HUES64 (cell line): ENCODE data around the gene AP1AR.
A peak's percentile ranks its signal among the peaks of the same experiment; 100 is the strongest.

Source experiments
- H3K27ac ChIP-seq: 2 replicates; pipeline ENCODE4 v1.7.0; 2013; ENCODE audit warnings: low read depth, low read length, inconsistent platforms
- H3K27me3 ChIP-seq: 2 replicates; pipeline ENCODE4 v1.6.1; 2013; ENCODE audit warnings: mild to moderate bottlenecking, low read length; ENCODE audit not compliant: insufficient read depth
- H3K36me3 ChIP-seq: 2 replicates; pipeline ENCODE4 v1.6.1; 2013; ENCODE audit warnings: mild to moderate bottlenecking, low read length; ENCODE audit not compliant: insufficient read depth
- H3K4me1 ChIP-seq: 2 replicates; pipeline ENCODE4 v1.6.1; 2013; ENCODE audit warnings: mild to moderate bottlenecking, low read length, moderate library complexity; ENCODE audit not compliant: insufficient read depth
- H3K4me3 ChIP-seq: 2 replicates; pipeline ENCODE4 v1.5.1; 2013; ENCODE audit warnings: mild to moderate bottlenecking, low read length, moderate library complexity
- H3K9ac ChIP-seq: 2 replicates; pipeline ENCODE4 v1.6.1; 2013; ENCODE audit warnings: mild to moderate bottlenecking, low read depth, low read length
- H3K9me3 ChIP-seq: 2 replicates; pipeline ENCODE4 v1.6.1; 2013; ENCODE audit warnings: low read depth, low read length; ENCODE audit not compliant: insufficient read depth
- WGBS: fragments of 150-250, 120-280 bp; methylation state at CpG from one replicate; pipeline ENCODE4 v1.1.7; 2013; ENCODE audit warnings: missing lambda C conversion rate; 5-methylcytosine and 5-hydroxymethylcytosine counted together

Gene AP1AR

GRCh38 chr4:112225157-112225556, 6.4 kb upstream of the AP1AR start:
- H3K36me3 ChIP-seq = no peaks in the 10 kb centered on the region
- H3K27ac ChIP-seq = no peak overlapping the region
- H3K27me3 ChIP-seq = no peaks in the 10 kb centered on the region
- 75% methylated on average over 4 of the region's 4 CpGs for WGBS
- peaks cover 2% of the 10 kb centered on the region for H3K4me1 ChIP-seq
- H3K9me3 ChIP-seq = peaks cover 2% of the 10 kb centered on the region; the same call in 1 of the 2 replicates
- H3K9ac ChIP-seq = no peak overlapping the region
- H3K4me3 ChIP-seq = no peak overlapping the region

GRCh38 chr4:112230879-112231778, 458 bp upstream of the AP1AR start:
- peak overlapping the region; percentile 99 for H3K27ac ChIP-seq
- peak overlapping the region; percentile 89 for H3K4me3 ChIP-seq
- WGBS = 1% methylated on average over 52 of the region's 52 CpGs
- no peaks in the 10 kb centered on the region for H3K36me3 ChIP-seq
- no peaks in the 10 kb centered on the region for H3K9me3 ChIP-seq
- H3K27me3 ChIP-seq = no peaks in the 10 kb centered on the region
- H3K4me1 ChIP-seq = peaks cover 21% of the 10 kb centered on the region
- H3K9ac ChIP-seq = peak overlapping the region; percentile 97

DNA sequence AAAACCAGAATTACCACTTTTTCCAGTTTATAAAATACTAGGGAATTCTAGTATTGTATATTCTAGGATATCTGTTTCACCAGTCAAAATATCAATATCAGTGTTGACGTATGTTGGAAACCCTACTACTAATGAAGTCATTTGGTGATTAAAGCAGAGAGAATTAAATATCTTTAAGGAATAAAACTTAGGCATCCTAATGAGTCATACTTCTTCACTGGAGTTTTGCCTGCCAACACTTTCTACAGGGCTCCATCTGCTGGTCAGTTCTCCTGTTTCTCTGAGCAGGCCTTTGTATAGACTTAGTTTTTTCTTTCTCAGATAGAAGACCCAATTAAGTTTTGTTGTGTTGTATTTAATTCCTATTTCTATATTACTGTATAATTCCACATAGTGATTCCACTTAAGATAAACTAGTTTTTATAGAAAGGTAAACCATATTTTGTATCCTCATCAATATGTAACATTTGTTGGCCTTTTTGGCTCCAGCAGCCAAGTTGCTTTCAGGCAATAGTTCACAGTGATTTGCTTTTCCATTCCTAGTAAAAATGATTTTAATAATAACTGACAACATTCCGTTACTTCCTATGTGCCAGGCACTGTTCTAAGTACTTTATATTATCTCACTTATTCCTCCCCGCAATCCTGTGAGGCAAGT, 3.5 kb downstream of the AP1AR start:
- H3K4me3 ChIP-seq = no peak overlapping the region
- H3K36me3 ChIP-seq = no peaks in the 10 kb centered on the region
- peaks cover 28% of the 10 kb centered on the region for H3K4me1 ChIP-seq
- no peaks in the 10 kb centered on the region for H3K9me3 ChIP-seq
- H3K27ac ChIP-seq = no peak overlapping the region
- H3K9ac ChIP-seq = no peak overlapping the region
- WGBS = no CpG with 5 or more reads among the region's 3 CpGs
- H3K27me3 ChIP-seq = no peaks in the 10 kb centered on the region

DNA sequence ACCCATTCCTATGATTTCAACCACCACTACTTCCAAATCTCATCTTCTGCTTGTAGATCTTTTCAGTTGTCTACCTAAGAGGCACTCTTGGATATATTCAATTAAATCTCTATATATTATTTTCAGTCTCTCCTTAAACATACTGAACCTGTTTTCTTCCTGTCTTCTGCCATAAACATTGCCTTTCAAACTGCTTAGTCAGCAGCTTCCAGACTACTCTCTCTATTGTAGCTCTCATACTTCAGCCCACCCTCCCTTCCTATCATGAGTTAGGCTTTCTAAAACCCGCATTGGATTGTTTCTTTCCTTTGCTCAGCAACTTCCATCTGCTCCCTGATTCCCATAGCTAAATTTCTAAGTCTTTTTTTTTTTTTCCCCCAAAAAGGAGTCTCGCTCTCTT, 4.5 kb downstream of the AP1AR start:
- Histone ChIP-seq H3K9ac (no peak overlapping the region), H3K27me3 (no peaks in the 10 kb centered on the region), H3K36me3 (no peaks in the 10 kb centered on the region), H3K9me3 (no peaks in the 10 kb centered on the region), H3K4me1 (peaks cover 27% of the 10 kb centered on the region), H3K27ac (no peak overlapping the region), H3K4me3 (no peak overlapping the region)
- WGBS = 91% methylated on average over 2 of the region's 2 CpGs

- 96% methylated on average over 2 of the region's 2 CpGs for whole genome bisulfite sequencing
- H3K36me3 ChIP-seq = no peaks in the 10 kb centered on the region
- no peaks in the 10 kb centered on the region for H3K27me3 ChIP-seq
- H3K9me3 ChIP-seq = no peaks in the 10 kb centered on the region
- no peak overlapping the region for H3K9ac ChIP-seq
- H3K4me1 ChIP-seq = peaks cover 28% of the 10 kb centered on the region
- no peak overlapping the region for H3K27ac ChIP-seq
- no peak overlapping the region for H3K4me3 ChIP-seq
Observed at GRCh38 chr4:112238833-112239232, 7.2 kb downstream of the AP1AR start.

DNA sequence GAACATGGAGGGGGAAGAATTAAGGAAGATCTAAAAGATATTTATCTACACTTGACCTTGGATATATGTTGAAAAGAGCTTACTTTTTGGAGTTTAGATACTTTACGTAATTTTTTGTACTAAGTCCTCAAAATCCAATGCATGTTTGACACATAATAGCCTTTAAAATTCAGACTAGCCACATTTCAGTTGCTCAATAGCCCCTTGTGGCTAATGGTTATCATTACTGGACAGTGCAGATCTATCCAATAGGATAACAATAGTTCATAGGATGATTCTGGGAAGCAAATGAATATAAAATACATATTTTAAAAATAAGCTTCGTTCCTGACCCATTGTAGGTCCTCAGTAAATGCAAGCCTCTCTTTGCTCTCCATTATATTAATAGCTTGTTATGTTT, 13.8 kb downstream of the AP1AR start:
- WGBS = 92% methylated on average over 1 of the region's 2 CpGs
- no peak overlapping the region for H3K9ac ChIP-seq
- H3K4me1 ChIP-seq = peaks cover 31% of the 10 kb centered on the region
- no peaks in the 10 kb centered on the region for H3K36me3 ChIP-seq
- H3K9me3 ChIP-seq = no peaks in the 10 kb centered on the region
- H3K4me3 ChIP-seq = no peak overlapping the region
- no peak overlapping the region for H3K27ac ChIP-seq
- no peaks in the 10 kb centered on the region for H3K27me3 ChIP-seq

DNA sequence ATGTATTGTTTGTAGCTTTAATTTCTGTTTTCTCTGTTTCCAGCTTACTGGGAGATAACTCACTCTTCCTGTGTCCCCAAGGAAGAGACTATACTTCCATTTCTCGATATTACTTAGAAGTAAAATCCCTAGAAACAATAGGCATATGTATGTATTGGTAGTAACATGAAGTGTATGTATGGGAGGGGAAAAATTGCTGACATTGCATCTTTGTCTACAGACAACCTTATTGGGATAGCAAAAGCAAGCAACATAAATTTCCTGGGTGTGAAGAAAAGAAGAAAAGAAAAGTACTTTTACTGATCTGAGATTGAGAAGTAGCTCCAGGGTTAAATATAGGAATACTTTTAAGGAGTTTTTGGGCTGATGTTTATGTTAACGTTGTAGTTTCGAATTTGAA, 15.4 kb downstream of the AP1AR start:
- Histone ChIP-seq H3K36me3 (no peaks in the 10 kb centered on the region), H3K9me3 (no peaks in the 10 kb centered on the region), H3K4me1 (peaks cover 24% of the 10 kb centered on the region), H3K27ac (peak overlapping the region; percentile 22; the same call in 1 of the 2 replicates), H3K9ac (no peak overlapping the region), H3K27me3 (no peaks in the 10 kb centered on the region), H3K4me3 (no peak overlapping the region)
- 45% methylated on average over 2 of the region's 3 CpGs for WGBS

- Histone ChIP-seq H3K4me3 (no peak overlapping the region), H3K27ac (no peak overlapping the region), H3K36me3 (peaks cover 13% of the 10 kb centered on the region), H3K9ac (no peak overlapping the region), H3K27me3 (no peaks in the 10 kb centered on the region), H3K9me3 (no peaks in the 10 kb centered on the region), H3K4me1 (peaks cover 31% of the 10 kb centered on the region)
- 86% methylated on average over 3 of the region's 3 CpGs for WGBS
Observed at GRCh38 chr4:112251019-112251643, 19.5 kb downstream of the AP1AR start.

GRCh38 chr4:112252234-112252633, 20.6 kb downstream of the AP1AR start:
- Histone ChIP-seq H3K36me3 (peaks cover 20% of the 10 kb centered on the region), H3K27me3 (no peaks in the 10 kb centered on the region), H3K9me3 (no peaks in the 10 kb centered on the region), H3K4me1 (peaks cover 24% of the 10 kb centered on the region), H3K9ac (no peak overlapping the region), H3K4me3 (no peak overlapping the region), H3K27ac (no peak overlapping the region)
- WGBS = 95% methylated on average over 1 of the region's 1 CpG

DNA sequence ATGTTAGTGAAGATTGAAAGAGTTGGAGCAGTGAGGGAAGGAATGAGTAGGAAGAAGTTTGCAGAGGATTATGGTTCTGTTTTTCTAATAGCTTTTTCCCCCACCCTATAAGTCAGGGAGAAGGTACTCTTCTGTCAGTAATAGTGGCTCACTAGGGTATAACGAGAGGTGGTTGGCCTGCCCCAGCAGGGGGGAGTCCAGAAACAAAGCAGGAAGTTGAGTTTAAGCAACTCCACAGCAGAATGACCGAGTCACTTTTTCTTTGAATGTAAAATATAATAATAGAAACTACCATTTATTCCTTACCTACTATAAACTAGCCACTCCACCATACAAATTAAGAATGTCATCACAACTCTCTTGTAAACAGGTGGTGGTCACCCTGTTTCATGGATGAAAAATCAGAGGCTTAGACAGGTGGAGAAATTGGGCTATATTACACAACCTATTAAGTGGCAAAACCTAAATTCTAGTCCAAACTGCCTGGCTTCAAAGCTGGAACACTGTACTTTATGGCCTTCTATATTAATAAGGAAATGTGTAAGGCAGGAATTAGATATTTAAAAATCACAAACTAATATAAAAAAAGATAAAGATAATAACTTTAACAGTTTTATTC, 21.9 kb downstream of the AP1AR start:
- Histone ChIP-seq H3K27me3 (no peaks in the 10 kb centered on the region), H3K4me3 (no peak overlapping the region), H3K9me3 (no peaks in the 10 kb centered on the region), H3K36me3 (peaks cover 23% of the 10 kb centered on the region), H3K9ac (no peak overlapping the region), H3K4me1 (peaks cover 11% of the 10 kb centered on the region; the same call in 1 of the 2 replicates), H3K27ac (no peak overlapping the region)
- WGBS = 7% methylated on average over 1 of the region's 2 CpGs

GRCh38 chr4:112257098-112257497, 25.5 kb downstream of the AP1AR start:
- Histone ChIP-seq H3K36me3 (peaks cover 45% of the 10 kb centered on the region), H3K27me3 (no peaks in the 10 kb centered on the region), H3K4me3 (no peak overlapping the region), H3K9ac (no peak overlapping the region), H3K27ac (no peak overlapping the region), H3K4me1 (peaks cover 11% of the 10 kb centered on the region; the same call in 1 of the 2 replicates), H3K9me3 (no peaks in the 10 kb centered on the region)
- WGBS = 94% methylated on average over 2 of the region's 2 CpGs
